Measurements from ENCODE around the gene OLFM1.

The OLFM1 gene

DNA sequence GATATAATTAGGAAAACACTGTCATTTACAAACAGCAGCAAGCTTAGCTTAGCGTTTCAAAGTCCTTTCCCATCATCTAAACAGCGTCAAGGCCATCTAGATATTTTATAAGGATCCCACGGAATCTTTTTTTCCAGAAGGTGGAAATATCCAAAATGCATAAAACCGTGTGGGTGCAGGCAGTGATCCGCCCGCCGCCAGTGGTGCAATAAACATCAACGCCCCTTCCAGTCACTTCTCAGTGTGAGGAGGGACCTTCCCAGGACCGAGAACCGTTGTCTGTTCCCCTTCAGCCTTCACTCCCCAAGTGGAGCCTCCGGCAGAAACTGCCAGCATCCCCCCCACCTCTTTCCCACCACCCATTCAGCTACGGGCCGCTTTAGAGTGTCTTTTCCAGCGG is 22.9 kb downstream of the OLFM1 start:
- no peak for TF ChIP-seq POLR2AphosphoS5 (IDR thresholded peaks at IDR 0.05; ENCODE audit: low read depth, low read length)
- TF ChIP-seq, protein P1, sequence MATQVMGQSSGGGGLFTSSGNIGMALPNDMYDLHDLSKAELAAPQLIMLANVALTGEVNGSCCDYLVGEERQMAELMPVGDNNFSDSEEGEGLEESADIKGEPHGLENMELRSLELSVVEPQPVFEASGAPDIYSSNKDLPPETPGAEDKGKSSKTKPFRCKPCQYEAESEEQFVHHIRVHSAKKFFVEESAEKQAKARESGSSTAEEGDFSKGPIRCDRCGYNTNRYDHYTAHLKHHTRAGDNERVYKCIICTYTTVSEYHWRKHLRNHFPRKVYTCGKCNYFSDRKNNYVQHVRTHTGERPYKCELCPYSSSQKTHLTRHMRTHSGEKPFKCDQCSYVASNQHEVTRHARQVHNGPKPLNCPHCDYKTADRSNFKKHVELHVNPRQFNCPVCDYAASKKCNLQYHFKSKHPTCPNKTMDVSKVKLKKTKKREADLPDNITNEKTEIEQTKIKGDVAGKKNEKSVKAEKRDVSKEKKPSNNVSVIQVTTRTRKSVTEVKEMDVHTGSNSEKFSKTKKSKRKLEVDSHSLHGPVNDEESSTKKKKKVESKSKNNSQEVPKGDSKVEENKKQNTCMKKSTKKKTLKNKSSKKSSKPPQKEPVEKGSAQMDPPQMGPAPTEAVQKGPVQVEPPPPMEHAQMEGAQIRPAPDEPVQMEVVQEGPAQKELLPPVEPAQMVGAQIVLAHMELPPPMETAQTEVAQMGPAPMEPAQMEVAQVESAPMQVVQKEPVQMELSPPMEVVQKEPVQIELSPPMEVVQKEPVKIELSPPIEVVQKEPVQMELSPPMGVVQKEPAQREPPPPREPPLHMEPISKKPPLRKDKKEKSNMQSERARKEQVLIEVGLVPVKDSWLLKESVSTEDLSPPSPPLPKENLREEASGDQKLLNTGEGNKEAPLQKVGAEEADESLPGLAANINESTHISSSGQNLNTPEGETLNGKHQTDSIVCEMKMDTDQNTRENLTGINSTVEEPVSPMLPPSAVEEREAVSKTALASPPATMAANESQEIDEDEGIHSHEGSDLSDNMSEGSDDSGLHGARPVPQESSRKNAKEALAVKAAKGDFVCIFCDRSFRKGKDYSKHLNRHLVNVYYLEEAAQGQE (IDR thresholded peaks at IDR 0.05; ENCODE audit: insufficient read depth in 1 of 2, low read depth in 2 of 2, low read length in 2 of 2) = no peak
- TF ChIP-seq FOXP2 (optimal IDR thresholded peaks at IDR 0.05; ENCODE audit: borderline replicate concordance, extremely low read depth, extremely low read length, insufficient read depth) = no peak
- no peak for TF ChIP-seq TAF1 (IDR thresholded peaks at IDR 0.05; ENCODE audit: borderline replicate concordance, insufficient read depth, low read length)
- TF ChIP-seq SIN3A (IDR thresholded peaks at IDR 0.05; ENCODE audit: borderline replicate concordance, insufficient read depth, low read length) = no peak

DNA sequence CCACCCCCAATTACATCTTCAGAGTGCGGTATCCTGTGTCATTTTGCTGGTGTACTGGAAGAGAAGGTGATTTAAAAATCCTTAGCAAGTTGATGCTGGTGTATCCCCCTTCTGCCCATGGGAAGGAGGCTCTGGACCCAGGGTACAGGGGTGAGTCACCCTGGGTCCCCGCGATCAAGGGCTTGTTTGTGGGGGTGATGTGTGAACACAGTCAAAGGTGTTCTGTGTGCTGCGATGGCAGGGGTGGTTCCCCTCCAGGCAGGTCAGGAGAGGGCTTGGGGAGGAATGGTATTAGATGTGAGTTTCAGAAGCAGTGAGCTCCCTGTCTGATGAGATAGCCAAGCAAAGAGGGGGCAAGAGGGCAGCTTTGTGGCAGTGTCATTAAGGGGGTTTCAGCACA is 28.9 kb downstream of the OLFM1 start:
- TF ChIP-seq FOXP2 (optimal IDR thresholded peaks at IDR 0.05; ENCODE audit: borderline replicate concordance, extremely low read depth, extremely low read length, insufficient read depth) (no peak), SIN3A (IDR thresholded peaks at IDR 0.05; ENCODE audit: borderline replicate concordance, insufficient read depth, low read length) (no peak), POLR2AphosphoS5 (IDR thresholded peaks at IDR 0.05; ENCODE audit: low read depth, low read length) (no peak), TAF1 (IDR thresholded peaks at IDR 0.05; ENCODE audit: borderline replicate concordance, insufficient read depth, low read length) (no peak)
- TF ChIP-seq, protein P1 (IDR thresholded peaks at IDR 0.05; ENCODE audit: insufficient read depth in 1 of 2, low read depth in 2 of 2, low read length in 2 of 2) = no peak

DNA sequence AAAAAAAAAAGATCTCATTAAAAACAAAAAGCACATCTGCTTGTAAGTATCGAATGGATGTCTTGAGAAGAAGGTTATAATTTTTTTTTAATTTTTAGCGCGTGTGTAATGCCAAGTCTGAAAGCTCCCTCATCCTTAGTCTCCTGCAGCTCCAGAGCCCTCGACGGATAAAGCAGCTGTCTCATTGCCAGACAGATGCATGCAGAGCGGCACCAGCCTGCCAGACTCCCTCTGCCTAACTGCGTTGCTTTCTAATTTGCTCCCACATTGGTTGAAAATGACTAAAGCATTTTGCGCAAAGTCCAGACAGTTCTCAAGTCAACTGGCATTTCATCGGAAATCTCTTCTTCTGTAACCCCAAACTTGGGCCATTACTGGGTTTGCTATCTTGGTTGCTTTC is 29.4 kb downstream of the OLFM1 start:
- TF ChIP-seq TAF1 (IDR thresholded peaks at IDR 0.05; ENCODE audit: borderline replicate concordance, insufficient read depth, low read length) (no peak), FOXP2 (optimal IDR thresholded peaks at IDR 0.05; ENCODE audit: borderline replicate concordance, extremely low read depth, extremely low read length, insufficient read depth) (no peak), POLR2AphosphoS5 (IDR thresholded peaks at IDR 0.05; ENCODE audit: low read depth, low read length) (no peak), SIN3A (IDR thresholded peaks at IDR 0.05; ENCODE audit: borderline replicate concordance, insufficient read depth, low read length) (no peak)
- TF ChIP-seq, protein P1 (IDR thresholded peaks at IDR 0.05; ENCODE audit: insufficient read depth in 1 of 2, low read depth in 2 of 2, low read length in 2 of 2) = no peak

DNA sequence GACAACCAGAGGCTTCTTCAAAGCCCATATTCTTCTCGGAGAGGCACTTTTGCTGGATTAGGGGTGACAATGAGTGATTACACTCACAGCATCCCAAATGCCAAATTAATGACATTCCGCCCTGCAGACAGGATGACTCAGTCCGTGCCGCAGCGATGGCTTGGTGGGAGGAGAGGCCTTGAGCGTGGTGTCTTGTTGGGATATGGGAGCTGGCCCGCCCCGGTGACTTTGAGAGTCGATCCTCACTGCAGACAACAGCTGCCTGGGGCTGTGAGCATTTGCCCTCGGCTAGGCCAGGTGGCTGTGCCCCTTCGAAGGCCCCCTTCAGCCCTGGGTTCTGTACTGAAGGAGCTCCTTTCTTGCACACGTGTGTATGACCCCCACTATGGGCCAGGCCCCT is 29.8 kb downstream of the OLFM1 start:
- no peak for TF ChIP-seq SIN3A (IDR thresholded peaks at IDR 0.05; ENCODE audit: borderline replicate concordance, insufficient read depth, low read length)
- no peak for TF ChIP-seq POLR2AphosphoS5 (IDR thresholded peaks at IDR 0.05; ENCODE audit: low read depth, low read length)
- no peak for TF ChIP-seq FOXP2 (optimal IDR thresholded peaks at IDR 0.05; ENCODE audit: borderline replicate concordance, extremely low read depth, extremely low read length, insufficient read depth)
- TF ChIP-seq, protein P1 (IDR thresholded peaks at IDR 0.05; ENCODE audit: insufficient read depth in 1 of 2, low read depth in 2 of 2, low read length in 2 of 2) = no peak
- no peak for TF ChIP-seq TAF1 (IDR thresholded peaks at IDR 0.05; ENCODE audit: borderline replicate concordance, insufficient read depth, low read length)

Measured in PFSK-1 (cell line).